CD14-positive monocyte (primary cell): ENCODE results near the gene SLC6A6. TPM values are rescaled to one million over a fixed set of nuclear protein-coding genes. Genes with fewer than 3 reads are reported as not detected.

ENCODE experiments used
- DNase-seq, 3 donors: peaks; one replicate each; pipeline ENCODE4 v3.0.0-alpha.2; 2011 to 2022
- H2AFZ ChIP-seq: 2 replicates; pipeline ENCODE4 v1.6.0; 2012; ENCODE audit warnings: mild to moderate bottlenecking, low read depth, low read length, inconsistent platforms; ENCODE audit not compliant: insufficient read depth, poor library complexity, severe bottlenecking
- H3K27ac ChIP-seq, 2 donors: 1 replicate in 1 of 2; 2 replicates in 1 of 2; pipeline ENCODE4 v1.5.1; 2012 to 2013; ENCODE audit warnings: low read length in 2 of 2, control low read depth in 1 of 2, inconsistent platforms in 1 of 2, low read depth in 1 of 2, mild to moderate bottlenecking in 1 of 2
- H3K27me3 ChIP-seq, 2 donors: one replicate each; pipeline versions ENCODE4 v1.6.0 to v1.6.1; 2011 to 2013; ENCODE audit warnings: low read length in 2 of 2; ENCODE audit not compliant: control insufficient read depth in 2 of 2, insufficient read depth in 2 of 2
- H3K36me3 ChIP-seq, 2 donors: replicated peaks in 1 of 2; 1 replicate in 1 of 2; 2 replicates in 1 of 2; pipeline versions ENCODE4 v1.5.1 to v1.6.1; 2012 to 2013; ENCODE audit warnings: low read length in 2 of 2, control low read depth in 1 of 2, inconsistent platforms in 1 of 2, mild to moderate bottlenecking in 1 of 2; ENCODE audit not compliant: insufficient read depth in 2 of 2, control insufficient read depth in 1 of 2
- H3K4me1 ChIP-seq, 2 donors: 1 replicate in 1 of 2; 2 replicates in 1 of 2; pipeline versions ENCODE4 v1.5.1 to v1.6.1; 2012 to 2013; ENCODE audit warnings: low read length in 2 of 2, control low read depth in 1 of 2, inconsistent platforms in 1 of 2, mild to moderate bottlenecking in 1 of 2, moderate library complexity in 1 of 2; ENCODE audit not compliant: insufficient read depth in 2 of 2, control insufficient read depth in 1 of 2
- H3K4me2 ChIP-seq: replicated peaks from 2 replicates; pipeline ENCODE3; 2012; ENCODE audit warnings: low read length, moderate library complexity, mild to moderate bottlenecking; ENCODE audit not compliant: poor library complexity, severe bottlenecking; ENCODE audit errors: extremely low read depth
- H3K4me3 ChIP-seq, 3 experiments: fragments of 200-600 bp in 1 of 3; sonication (generic) in 1 of 3; replicated peaks in 1 of 3; 1 replicate in 2 of 3; 2 replicates in 1 of 3; pipeline ENCODE4 v1.5.1; 2011 to 2013; ENCODE audit warnings: low read length in 3 of 3, mild to moderate bottlenecking in 3 of 3, control low read depth in 2 of 3, low read depth in 2 of 3, inconsistent platforms in 1 of 3, moderate library complexity in 1 of 3
- H3K79me2 ChIP-seq: 2 replicates; pipeline ENCODE4 v1.6.0; 2012; ENCODE audit warnings: mild to moderate bottlenecking, control low read depth, inconsistent platforms, low read length, moderate library complexity; ENCODE audit not compliant: insufficient read depth
- H3K9ac ChIP-seq: 2 replicates; pipeline ENCODE4 v1.6.0; 2017; ENCODE audit warnings: low read length, mild to moderate bottlenecking; ENCODE audit not compliant: insufficient read depth, poor library complexity, severe bottlenecking
- H3K9me3 ChIP-seq, 2 donors: replicated peaks in 1 of 2; 1 replicate in 1 of 2; 2 replicates in 1 of 2; pipeline versions ENCODE4 v1.5.1 to v1.6.1; 2012 to 2013; ENCODE audit warnings: low read length in 2 of 2, control low read depth in 1 of 2; ENCODE audit not compliant: control insufficient read depth in 1 of 2, insufficient read depth in 1 of 2
- H4K20me1 ChIP-seq: 2 replicates; pipeline ENCODE4 v1.6.0; 2012; ENCODE audit warnings: mild to moderate bottlenecking, low read length, control low read depth, moderate library complexity; ENCODE audit not compliant: insufficient read depth
- H3K27ac Mint-ChIP-seq, 7 donors: one replicate each; pipeline ENCODE4 v1.8.0; 2020; ENCODE audit warnings: mild to moderate bottlenecking in 7 of 7, mixed read lengths in 7 of 7, moderate library complexity in 6 of 7, inconsistent platforms in 2 of 7
- H3K27me3 Mint-ChIP-seq, 3 donors: one replicate each; pipeline ENCODE4 v1.8.0; 2021 to 2022; ENCODE audit warnings: low read depth in 3 of 3, mild to moderate bottlenecking in 3 of 3, mixed read lengths in 3 of 3, moderate library complexity in 3 of 3, inconsistent platforms in 1 of 3
- H3K36me3 Mint-ChIP-seq, 2 donors: one replicate each; pipeline ENCODE4 v1.8.0; 2020; ENCODE audit warnings: mixed read lengths in 2 of 2, inconsistent platforms in 1 of 2, mild to moderate bottlenecking in 1 of 2
- H3K4me1 Mint-ChIP-seq: one replicate; pipeline ENCODE4 v1.8.0; 2020; ENCODE audit warnings: mild to moderate bottlenecking, mixed read lengths
- H3K4me3 Mint-ChIP-seq, 2 donors: one replicate each; pipeline ENCODE4 v1.8.0; 2020; ENCODE audit warnings: mild to moderate bottlenecking in 2 of 2, mixed read lengths in 2 of 2, moderate library complexity in 1 of 2
- H3K9me3 Mint-ChIP-seq, 7 donors: one replicate each; pipeline ENCODE4 v1.8.0; 2020 to 2022; ENCODE audit warnings: mixed read lengths in 7 of 7, mild to moderate bottlenecking in 6 of 7, moderate library complexity in 6 of 7, inconsistent platforms in 2 of 7
- CTCF ChIP-seq: fragments of 200-600 bp; IDR thresholded peaks from one replicate; pipeline ENCODE4 v1.8.0; 2022; ENCODE audit warnings: antibody characterized with exemption, mild to moderate bottlenecking
- WGBS: methylation state at CpG from one replicate; pipeline ENCODE4 v1.1.5; 2013; ENCODE audit warnings: missing lambda C conversion rate; ENCODE audit not compliant: insufficient coverage; 5-methylcytosine and 5-hydroxymethylcytosine counted together
- intact Hi-C, 2 donors: fragments of 100-400 bp; cut with micrococcal nuclease; formaldehyde crosslinking; loops; one replicate each; pipeline versions ENCODE4 v1.15.0 to v1.15.1; 2023
- polyA plus RNA-seq, 3 donors: library from polyadenylated mRNA; depleted of rRNA in 1 of 3; unstranded in 2 of 3; stranded (reverse) in 1 of 3; fragments of 300-500 nt in 2 of 3; fragments of >200 nt in 1 of 3; fragmentation: Illumina TruSeq in 2 of 3; gene quantifications; 1 replicate in 2 of 3; 2 replicates in 1 of 3; pipeline ENCODE4 v1.2.3, GENCODE V29; 2012 to 2021

Gene SLC6A6
- polyA plus RNA-seq, 3 donors: 18.4 to 136 (median 24.5) TPM

GRCh38 chr3:14481018-14481645 lies 78.7 kb downstream of the SLC6A6 start:
- Mint-ChIP-seq H3K27me3 (no peaks in the 10 kb centered on the region), H3K4me1 (no peaks in the 10 kb centered on the region), H3K9me3 (no peaks in the 10 kb centered on the region), H3K27ac (peak overlapping the region in 2 of 7 donors; percentile 6 to 67), H3K36me3 (peaks cover 96 to 100% of the 10 kb centered on the region in 2 donors), H3K4me3 (no peak overlapping the region)
- H2AFZ ChIP-seq: no peak overlapping the region
- no peaks in the 10 kb centered on the region for H3K79me2 ChIP-seq
- no peak overlapping the region for H3K9ac ChIP-seq
- DNase-seq: no peak
- WGBS: 95% methylated on average over 6 of the region's 10 CpGs
- H4K20me1 ChIP-seq: peaks cover 92% of the 10 kb centered on the region
- H3K36me3 ChIP-seq: peaks cover 99 to 100% of the 10 kb centered on the region in 2 donors
- no peak overlapping the region for H3K4me3 ChIP-seq
- H3K27ac ChIP-seq: no peak overlapping the region
- no peak overlapping the region for H3K4me2 ChIP-seq
- intact Hi-C loops: no loop called here
- no peaks in the 10 kb centered on the region for H3K27me3 ChIP-seq
- no peak for TF ChIP-seq CTCF
- H3K4me1 ChIP-seq: no peaks in the 10 kb centered on the region
- no peaks in the 10 kb centered on the region for H3K9me3 ChIP-seq

GRCh38 chr3:14481646-14482036 lies 79.2 kb downstream of the SLC6A6 start:
- WGBS: 98% methylated on average over 9 of the region's 13 CpGs
- H4K20me1 ChIP-seq: peaks cover 92% of the 10 kb centered on the region
- H3K4me3 ChIP-seq: no peak overlapping the region
- Mint-ChIP-seq H3K9me3 (no peaks in the 10 kb centered on the region), H3K4me3 (no peak overlapping the region), H3K36me3 (peaks cover 96 to 100% of the 10 kb centered on the region in 2 donors), H3K27me3 (no peaks in the 10 kb centered on the region), H3K4me1 (no peaks in the 10 kb centered on the region), H3K27ac (peak overlapping the region in 1 of 7 donors; percentile 1)
- H2AFZ ChIP-seq: no peak overlapping the region
- H3K27ac ChIP-seq: no peak overlapping the region
- no peak overlapping the region for H3K4me2 ChIP-seq
- DNase-seq: no peak
- H3K9ac ChIP-seq: no peak overlapping the region
- no peak for TF ChIP-seq CTCF
- H3K9me3 ChIP-seq: no peaks in the 10 kb centered on the region
- H3K36me3 ChIP-seq: peaks cover 99 to 100% of the 10 kb centered on the region in 2 donors
- intact Hi-C loops: no loop called here
- H3K4me1 ChIP-seq: no peaks in the 10 kb centered on the region
- H3K79me2 ChIP-seq: no peaks in the 10 kb centered on the region
- no peaks in the 10 kb centered on the region for H3K27me3 ChIP-seq
